Measurements from ENCODE around the gene B3GNT5. TPM values are rescaled to one million over a fixed set of nuclear protein-coding genes. Genes with fewer than 3 reads are reported as not detected.

The B3GNT5 gene
- total and polyA plus RNA-seq, 10 of the 15 experiments (the other 5 are each of a cell fraction or from before 2014, with no cell fraction given), result 0.24 to 1.1 (median 0.48) TPM

DNA sequence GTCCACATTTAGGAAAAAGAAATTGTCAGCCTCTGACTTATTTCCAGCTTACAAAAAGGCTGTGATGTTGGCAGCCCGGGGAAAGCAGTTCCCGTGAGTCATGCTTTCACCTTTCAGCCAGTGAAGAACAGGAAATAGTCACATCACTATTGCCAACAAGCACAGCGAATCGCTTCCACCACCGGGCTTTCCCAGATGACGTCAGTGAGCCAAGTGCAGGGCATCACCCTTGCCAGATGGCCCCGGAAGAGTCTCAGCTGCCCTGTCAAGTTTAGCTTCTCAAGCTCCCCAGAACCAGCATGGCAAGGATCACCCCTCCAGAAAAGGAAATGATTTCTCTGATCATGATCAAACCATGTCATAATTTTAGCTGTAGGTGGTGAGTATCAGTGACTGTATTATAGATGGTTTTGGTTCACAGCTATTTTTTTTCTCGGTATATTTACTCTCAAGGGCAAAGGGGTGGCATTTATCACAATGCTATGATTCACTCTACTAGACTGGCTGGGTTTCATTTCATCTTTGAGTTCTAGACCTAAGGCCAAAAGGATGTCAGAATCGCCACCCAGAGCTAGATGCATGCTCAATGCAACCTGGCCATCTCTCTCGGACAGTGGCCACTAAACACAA lies 32.9 kb downstream of the B3GNT5 start (continued):
- TF ChIP-seq BCLAF1 (IDR thresholded peaks at IDR 0.05) (no peak), HDAC2 (IDR thresholded peaks at IDR 0.05) (no peak), CREB1 (IDR thresholded peaks at IDR 0.05; ENCODE audit: low read depth) (peak; percentile 91), CUX1 (IDR thresholded peaks at IDR 0.05; ENCODE audit: insufficient replicate concordance, low read depth, low read length) (no peak), CHD1 (IDR thresholded peaks at IDR 0.05; ENCODE audit: low read depth, low read length) (no peak), CTCF (IDR thresholded peaks at IDR 0.05 in 2 of 3, conservative IDR thresholded peaks at IDR 0.05 in 1 of 3; ENCODE audit: control insufficient read depth in 2 of 3, extremely low read depth in 1 of 3, insufficient read depth in 1 of 3, low read depth in 3 of 3, low read length in 3 of 3) (no peak), SP1 (IDR thresholded peaks at IDR 0.05; ENCODE audit: low read depth, low read length) (peak; percentile 13), ELK1 (IDR thresholded peaks at IDR 0.05; ENCODE audit: low read depth, low read length) (no peak), ASH2L (IDR thresholded peaks at IDR 0.05; ENCODE audit: borderline replicate concordance, low read depth) (no peak), RB1 (IDR thresholded peaks at IDR 0.05; ENCODE audit: borderline replicate concordance) (no peak), YBX1 (IDR thresholded peaks at IDR 0.05) (no peak), CHD2 (IDR thresholded peaks at IDR 0.05; ENCODE audit: borderline replicate concordance, low read depth, low read length) (peak; percentile 56; the same call in 1 of the 2 replicates), EGR1 (IDR thresholded peaks at IDR 0.05; ENCODE audit: borderline replicate concordance in 1 of 2, low read depth in 2 of 2, low read length in 2 of 2) (no peak), STAT3 (IDR thresholded peaks at IDR 0.05; ENCODE audit: low read depth, low read length) (no peak), TCF3 (IDR thresholded peaks at IDR 0.05; ENCODE audit: borderline replicate concordance, insufficient read depth, low read depth, low read length) (peak; percentile 73; the same call in 1 of the 2 replicates), GABPA (IDR thresholded peaks at IDR 0.05; ENCODE audit: low read depth) (peak; percentile 73), BCL3 (IDR thresholded peaks at IDR 0.05; ENCODE audit: borderline replicate concordance, insufficient read depth, low read depth, low read length, poor library complexity, severe bottlenecking) (peak; percentile 31)
